GM19455 (cell line): Measurements from ENCODE around the gene MYL12A.
A peak's percentile ranks its signal among the peaks of the same experiment; 100 is the strongest.

Experiments used
- ATAC-seq: cut with Tn5 transposase; IDR thresholded peaks from one replicate; pipeline ENCODE4 v1.9.1; 2021; ENCODE audit not compliant: unreplicated experiment

Gene MYL12A

DNA sequence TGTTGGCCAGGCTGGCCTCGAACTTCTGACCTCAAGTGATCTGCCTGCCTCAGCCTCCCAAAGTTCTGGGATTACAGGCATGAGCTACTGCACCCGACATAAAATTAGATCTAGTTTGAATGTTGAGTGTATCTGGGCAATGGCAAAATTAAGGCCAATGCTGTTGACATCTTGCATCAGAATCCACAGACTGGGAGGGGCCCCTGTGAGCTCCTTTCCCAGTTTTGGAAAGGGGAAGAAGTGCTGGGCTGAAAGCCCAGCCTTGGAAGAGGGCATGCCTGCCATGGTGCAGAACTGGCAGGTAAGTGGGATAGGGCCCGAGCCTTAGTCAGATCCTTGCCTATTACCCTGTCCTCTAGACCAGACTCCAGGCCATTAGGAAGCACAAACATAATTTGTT lies 23.4 kb upstream of the MYL12A start:
- ATAC-seq: no peak

DNA sequence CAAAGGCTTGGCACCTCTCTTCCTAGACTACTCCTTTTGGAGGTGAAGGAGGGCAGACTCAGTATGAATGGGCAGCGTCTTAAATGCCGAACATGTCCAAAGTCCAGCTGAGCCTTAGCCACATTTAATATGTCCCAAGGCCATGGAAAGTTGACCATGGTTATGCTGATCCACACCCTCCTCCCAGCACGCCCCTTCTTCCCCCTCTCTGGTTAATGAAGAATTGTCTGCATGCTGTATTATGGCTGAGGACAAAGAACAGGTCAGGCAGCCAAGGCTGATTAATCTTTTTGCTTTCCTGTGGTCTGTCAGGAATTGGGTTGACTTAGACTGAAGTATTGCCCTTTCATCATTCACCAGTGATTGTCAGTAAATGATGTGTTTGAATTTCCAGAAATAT lies 22.0 kb upstream of the MYL12A start:
- no peak for ATAC-seq

DNA sequence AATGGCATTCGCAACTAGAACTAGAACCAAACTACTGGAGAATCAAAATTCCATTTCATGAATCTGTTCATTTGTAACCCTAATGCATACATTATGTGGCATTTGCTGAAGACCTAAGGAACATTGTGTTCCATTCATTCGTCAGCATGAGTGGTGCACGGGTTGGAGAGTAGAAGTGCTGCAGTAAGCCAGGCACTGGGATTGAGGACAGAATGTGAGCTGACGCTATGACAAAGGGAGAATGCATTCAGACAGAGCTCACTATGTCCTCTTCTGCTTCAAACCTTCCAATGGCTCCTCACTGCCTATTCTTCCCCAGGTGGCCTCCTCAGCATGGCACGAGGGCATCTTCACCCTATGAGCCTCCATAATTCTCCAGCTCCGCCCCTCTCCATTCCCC lies 21.6 kb upstream of the MYL12A start:
- no peak for ATAC-seq

DNA sequence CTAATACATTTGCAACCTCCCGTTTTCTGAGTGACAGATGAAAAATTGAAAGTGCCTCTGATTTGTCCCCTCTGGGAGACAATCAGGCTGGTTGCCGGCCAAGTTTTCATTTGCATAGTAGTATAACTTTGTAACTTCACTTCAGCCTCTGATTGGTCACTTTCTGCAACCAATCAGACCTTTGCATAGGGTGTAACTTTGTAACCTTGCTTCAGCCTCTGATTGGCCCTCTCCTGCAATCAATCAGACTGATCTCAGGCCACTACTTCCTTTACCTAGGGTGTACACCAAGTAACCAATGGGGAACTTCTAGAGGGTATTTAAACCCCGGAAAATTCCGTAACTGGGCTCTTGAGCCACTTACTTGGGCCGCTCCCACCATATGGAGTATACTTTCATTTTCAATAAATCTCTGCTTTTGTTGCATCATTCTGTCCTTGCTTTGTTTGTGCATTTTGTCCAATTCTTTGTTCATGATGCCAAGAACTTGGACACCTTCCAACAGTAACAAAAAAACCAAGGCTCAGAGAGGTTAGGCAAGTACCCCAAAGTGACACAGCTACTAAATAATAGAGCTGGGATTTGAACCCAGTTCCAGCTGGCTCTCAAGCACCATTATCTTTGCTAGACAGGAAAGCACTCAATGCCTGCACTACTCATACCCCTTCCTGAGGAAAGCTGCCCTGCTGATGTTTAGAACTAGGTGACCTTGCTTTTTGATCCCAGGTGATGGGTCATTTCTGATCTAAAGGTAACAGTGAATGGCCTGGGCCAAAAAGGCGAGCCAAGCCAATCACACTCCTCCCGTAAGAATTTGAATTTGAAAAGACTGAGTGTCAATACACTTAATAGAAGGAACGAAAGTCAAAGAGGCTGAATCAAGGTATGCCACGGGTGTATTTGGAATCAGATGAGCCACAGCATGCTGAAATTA lies 16.9 kb upstream of the MYL12A start:
- ATAC-seq: no peak

DNA sequence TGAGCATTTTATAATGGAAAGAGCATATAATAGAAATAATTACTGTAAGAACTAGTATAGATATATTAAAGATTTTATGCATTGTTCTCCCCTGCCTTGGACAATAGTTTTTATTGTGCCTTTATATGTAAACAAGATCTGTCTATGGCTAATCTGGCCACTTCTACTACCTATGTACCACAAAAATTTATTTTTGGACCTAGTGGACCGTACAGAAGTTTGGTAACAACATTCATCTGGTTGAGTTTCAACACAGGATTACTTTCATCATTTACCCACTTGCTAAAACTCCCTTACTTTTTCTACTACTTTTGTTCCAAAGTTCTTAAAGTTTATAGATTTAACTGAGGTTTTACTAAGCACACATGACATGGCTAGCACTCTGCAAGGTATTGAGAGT lies 14.6 kb upstream of the MYL12A start:
- no peak for ATAC-seq

DNA sequence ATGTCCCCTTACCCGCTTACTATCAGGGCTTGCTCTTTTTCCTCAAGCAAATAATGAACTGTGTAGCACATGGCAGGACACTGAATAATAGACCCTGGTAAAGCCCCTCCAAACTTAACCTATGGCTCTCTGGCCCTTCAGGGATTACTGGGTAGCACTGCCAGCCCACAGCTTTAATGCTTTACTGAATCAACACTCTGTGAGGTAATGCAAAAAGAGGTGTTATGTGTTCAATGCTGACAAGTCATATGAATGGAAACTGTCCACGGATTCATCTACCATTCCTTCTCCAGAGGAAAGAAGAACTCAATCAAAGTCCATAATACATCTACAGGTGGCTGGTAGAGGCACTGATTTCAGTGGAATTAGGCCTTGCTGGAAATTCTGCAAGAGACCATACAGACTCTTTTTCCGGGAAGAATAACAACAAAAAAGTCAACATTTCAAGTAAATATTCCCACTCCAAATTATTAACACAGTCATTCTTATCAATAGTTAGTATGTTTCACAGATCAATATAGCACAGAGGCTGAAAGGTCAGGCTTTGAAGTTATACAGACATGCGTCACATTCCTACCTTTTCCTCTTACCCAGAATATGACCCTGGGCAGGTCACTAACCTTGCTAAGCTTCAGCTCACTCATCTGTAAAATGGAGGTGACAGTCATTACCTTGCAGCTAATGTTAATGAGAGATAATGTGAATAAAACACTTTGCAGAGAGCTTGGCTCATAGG lies 14.0 kb upstream of the MYL12A start:
- ATAC-seq: no peak

DNA sequence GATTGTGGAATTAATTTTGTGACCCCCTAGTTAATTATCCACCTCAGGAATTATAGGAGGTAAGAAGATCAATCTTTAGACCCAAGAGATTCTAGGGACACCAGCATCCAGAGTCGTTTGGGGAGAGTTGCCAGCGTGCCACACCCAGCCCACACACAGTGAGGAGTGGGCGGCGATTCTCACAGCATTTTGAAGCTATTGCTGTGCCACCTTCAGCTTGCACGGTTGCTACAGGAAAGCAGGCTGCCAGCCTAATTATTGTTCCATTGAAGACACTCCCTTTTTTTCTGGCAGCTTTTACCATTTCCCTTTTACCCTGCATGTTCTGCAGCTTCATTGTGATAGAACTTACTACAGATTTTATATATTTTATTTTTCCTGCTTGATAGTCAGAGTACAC lies 13.1 kb upstream of the MYL12A start:
- no peak for ATAC-seq

DNA sequence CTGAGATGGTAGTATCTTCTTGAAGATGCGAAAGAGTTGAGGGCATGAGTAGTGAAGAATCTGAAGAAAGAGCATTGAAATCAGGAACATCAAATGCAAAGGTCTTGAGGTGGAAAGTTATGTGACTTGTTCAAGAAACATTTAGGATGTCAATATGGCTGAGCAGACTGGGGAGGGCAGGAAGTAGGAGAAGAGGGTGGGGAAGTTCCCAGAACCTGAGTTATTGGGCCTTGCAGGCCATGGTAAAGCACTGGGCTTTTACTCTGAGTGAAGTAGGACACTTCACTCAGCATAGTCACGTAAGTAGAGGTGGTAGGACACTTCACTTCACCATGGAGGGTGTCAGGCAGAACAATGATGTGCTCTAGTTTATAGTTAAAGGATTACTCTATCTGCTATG lies 11.8 kb upstream of the MYL12A start:
- ATAC-seq: no peak

DNA sequence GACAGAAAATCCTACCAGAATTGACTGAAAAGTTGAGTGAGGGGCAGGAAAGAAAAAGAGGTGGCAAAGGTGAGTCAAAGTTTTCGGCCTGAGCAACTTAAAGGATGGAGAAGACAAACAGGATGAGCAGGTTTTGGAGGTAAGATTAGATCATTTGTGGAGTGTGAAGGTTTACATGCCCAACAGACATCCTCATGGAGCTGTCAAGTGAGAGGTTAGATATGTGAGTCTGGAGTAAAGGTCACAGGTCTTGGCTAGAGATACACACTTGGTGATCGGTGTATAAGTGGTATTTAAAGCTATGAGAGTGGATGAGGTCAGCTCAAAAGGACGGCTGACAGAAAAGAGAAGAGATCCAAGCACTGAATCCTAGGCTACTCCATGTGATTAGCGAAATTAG lies 11.1 kb upstream of the MYL12A start:
- ATAC-seq: no peak

DNA sequence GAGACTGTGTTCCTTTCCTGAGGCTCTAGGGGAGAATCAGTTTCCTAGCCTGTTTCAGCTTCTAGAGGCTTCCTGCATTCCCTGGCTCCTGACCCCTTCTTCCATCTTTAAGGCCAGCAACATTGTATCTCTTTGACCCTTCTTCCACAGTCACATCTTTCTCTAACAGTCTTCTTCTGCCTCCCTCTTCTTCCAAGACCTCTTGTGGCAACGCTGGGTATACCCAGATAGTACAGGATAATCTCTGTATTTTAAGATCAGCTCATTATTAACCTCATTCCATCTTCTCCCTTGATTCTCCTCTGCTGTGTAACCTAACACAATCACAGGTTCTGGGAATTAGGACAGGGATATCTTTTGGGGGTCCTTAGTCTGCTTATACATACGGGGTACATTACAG lies 8.9 kb upstream of the MYL12A start:
- ATAC-seq: no peak

DNA sequence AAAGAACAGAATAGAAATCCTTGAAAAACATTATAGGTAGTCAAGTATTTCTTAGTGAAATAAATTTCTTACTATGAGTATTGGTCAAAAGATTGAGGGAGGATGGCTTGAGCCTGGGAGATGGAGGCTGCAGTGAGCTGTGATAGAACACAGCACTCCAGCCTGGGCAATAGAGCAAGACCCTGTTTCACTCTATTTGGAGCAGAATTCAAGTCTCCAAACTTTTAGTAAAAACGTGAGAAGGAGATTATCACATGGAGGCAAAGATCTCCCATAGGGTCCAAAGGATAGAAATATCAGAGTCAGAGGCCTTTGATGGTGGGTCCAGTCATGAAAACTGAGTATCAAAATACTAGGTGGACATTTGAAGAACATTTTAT lies 2.4 kb upstream of the MYL12A start:
- ATAC-seq: no peak

DNA sequence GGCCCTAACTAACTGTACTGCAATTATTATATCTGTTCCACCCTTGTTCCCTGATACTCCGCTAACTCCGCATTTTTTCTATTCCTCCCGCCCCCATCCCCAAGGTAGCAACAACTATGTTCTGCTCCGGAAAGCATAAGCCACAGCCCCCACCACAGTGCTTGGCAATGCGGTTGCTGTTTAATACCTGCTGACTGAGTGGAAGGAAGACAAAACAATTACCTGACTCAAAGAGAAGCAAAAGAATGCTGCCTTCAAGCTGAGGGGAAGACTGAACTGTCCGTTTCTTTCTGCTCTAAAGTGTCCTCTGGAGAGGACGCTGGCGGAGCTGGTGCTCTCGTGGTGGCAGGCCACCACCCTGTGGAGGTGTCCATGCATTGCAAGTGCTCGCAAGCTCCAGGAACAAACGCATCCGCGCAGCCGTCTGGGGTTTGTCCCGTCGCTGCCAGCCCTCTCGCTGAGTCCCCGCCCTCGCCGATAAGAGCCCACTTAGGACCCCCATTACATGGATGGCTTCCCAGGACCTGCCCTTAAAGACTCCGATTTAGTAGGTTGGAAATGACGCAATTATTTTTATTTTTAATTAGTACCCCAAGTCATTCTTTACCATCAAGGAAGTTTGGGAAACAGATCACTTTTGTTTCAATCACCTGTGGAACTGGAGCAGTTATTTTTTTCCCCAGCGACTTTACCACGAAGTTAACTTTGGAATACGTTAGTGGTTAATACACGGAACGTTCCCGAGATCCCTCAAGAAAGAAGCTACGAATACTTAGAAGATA lies 1.6 kb upstream of the MYL12A start:
- ATAC-seq: peak; percentile 47

DNA sequence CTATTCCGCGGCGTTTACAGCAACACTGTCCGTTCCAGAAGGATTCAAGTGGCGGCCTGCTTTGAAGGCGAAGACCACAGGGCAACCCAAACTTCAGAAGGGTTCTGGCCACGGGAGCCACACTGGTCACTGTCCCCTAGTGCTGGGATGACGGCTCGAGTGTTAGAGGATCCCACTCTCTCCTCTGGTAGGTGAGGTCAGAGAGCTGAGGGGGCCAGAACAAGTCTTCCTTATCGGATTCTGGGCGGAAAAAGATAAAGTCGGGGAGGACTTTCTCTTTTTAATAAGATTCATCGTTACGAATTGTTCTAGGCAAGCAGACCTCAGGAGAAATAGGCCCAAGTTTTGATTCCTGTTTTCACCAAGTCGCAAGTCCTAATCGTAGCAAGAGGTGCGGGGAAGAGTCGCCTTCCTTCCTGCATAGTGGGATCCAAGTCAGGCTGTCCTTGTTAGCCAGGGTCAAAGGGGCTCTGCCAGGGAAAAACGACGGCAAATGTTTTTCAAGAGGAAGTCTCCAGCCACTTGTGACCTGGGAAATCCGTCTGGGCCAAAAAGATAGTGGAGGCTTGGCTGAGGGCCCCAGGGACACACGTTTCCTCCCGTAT lies 864 bp upstream of the MYL12A start:
- no peak for ATAC-seq

DNA sequence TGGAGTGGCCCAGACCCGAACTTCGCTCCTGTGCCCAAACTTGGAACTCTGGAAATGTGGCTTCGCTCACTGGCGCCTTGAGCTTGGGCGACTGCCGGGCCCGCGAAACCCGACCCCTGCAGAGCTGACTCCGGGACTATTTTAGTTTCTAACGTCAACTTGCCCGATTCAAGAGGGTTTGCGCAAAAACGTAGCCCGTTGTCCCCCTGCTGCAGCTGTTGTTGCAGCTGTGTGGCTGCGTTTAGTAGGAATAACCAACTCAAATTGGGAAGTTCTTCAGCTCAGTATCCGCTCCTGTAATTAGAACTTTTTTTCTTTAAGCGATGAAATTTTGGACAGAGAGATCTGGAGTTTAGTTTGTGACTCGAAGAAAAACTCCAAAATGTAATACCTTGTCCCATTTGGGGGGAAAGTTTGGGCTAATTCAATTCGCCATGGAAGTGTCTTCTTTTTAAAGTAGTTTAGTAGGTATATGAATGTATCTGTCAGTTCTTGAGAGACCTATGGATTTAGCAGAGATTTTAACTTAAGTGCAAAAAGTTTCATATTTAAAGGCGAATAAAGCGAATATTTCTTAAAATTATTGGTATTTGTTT lies 559 bp downstream of the MYL12A start:
- ATAC-seq: peak; percentile 3

DNA sequence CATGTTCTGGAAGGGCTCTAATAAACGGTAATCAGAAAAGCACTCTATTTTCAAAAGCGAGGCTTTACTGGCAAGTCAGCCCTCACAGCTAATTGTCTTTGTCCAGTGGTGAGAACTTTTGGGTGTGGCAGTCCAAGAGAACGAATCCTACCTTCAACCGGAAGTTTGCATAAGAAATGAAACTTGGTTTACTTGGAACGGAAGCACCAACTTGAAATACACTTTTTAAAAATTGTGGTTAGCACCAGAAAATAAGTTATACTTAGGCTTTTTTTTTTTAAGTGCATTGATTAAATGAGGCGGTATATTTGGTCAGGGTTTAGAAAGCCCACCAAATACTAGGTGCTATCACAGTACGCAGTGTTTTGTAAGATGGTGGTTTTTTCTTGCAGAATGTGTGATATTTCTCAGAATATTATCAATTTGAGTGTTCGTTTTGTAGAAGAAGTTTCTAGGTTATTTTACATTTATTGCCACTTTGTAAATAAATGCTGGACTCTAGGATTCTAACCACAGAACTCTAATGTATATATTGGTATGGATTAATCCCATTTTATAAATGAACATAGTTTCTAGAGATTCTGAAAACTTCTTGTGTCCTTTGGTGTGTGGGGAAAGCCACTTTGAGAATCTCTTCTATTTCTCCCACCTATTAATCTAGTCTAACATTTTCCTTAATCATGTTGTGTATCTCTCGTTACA lies 1.2 kb downstream of the MYL12A start:
- no peak for ATAC-seq

DNA sequence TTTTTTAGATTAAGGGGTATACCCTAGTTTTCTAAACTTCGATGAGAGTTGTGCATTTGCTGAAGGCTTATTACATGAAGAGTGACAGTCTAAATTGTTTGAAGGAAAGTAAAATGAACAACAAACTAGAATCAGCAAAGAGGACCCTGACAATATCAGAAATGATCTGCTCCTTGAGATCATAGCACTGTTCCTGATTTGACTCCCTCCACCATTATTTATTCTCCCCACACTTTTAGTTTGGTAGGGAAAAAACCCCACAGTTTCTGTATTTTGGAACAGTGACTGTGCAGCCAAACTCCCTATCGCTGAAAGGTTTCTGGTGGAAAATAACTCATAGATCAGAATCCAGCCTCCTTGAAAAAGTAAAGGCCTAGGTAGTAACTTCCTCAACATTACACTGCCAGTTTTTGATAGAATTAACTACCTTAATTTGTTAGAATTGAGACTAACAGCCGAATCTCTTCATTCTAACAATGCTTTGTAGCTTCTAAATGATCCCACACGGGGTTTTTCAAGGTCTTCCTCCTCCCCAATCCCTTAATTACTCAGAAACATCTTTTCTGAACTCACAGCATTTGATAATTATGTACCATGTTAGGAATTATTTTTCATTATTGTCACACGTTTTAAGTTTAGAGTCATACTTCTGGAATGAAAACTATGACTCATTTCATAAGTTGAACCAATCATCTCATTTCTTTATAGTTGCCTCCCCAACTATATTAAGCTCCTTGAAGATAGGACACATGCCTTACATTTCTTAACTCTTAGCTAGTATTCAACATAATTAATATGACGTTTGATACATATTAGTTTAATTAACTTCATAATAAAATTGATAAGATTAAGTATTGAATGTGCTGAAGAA lies 2.9 kb downstream of the MYL12A start:
- no peak for ATAC-seq

DNA sequence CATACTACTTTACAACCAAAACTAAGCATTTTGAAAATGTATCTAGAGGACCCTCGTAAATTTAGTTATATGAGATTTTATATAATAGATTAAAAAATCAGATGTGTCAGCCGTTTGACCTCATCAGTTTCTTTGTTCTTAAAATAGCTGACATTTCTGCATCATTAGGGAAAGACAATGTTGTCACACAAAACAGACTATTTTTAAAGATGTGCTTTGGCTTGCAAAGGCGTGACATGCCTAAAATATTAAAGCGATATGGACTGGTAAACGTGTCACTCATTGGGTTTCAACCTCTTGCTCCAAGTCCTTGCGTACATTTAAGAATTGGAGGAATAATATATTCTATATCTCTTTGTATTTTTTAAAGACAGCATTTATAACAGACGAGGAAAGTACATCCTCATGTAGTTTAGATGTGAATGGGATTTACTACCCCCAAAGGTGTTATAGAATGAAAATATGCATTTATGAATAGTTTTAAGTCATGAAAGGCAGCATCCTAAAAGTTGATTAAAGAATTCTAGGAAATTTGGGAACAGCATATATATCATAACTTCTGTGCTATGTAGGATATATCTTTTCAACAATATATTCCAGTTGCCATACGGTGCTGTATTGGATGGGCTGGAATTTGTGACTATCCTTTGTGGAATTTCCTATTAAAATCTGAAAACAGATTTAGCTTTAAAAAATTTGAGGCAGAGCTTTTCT lies 3.8 kb downstream of the MYL12A start:
- ATAC-seq: no peak

DNA sequence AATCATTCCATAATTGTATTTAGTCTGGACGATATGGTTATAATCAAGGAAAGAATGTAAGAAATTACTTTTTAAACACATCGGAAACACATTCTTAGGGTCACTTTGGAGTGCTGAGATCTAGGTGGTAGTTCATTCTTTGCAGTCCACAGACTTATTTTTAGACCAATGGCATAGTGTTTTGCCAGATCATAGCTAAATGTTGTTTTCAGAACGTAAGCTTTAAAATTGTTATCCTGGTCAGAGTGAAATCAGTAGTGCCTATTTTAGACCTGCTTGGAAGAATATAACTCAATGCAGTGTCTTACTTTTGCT lies 4.3 kb downstream of the MYL12A start:
- ATAC-seq: no peak

DNA sequence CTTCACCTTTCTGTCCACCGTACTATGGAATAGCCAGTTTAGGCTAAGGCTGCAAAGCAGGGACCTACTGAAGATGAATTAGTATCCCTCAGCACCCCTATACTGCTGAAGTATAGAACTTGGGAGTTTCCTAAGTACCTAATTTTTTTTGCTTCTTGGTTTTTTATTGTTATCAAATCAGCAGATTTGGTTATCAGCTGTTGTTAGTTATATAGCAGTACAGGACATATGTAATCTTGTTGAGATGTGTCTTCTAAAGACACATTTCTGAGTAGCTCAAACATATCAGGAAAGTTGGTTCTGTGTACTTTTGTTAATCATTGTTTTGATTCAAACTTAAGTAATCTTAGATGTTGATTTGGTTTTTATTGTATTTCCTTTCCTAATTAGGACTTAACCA lies 5.2 kb downstream of the MYL12A start:
- no peak for ATAC-seq
